HG03520 (cell line): Measurements from ENCODE around the gene NAT9.

Source experiments
- ATAC-seq: cut with Tn5 transposase; IDR thresholded peaks from one replicate; pipeline ENCODE4 v1.9.1; 2021; ENCODE audit warnings: mild to moderate bottlenecking, moderate library complexity; ENCODE audit not compliant: unreplicated experiment

NAT9 gene

DNA sequence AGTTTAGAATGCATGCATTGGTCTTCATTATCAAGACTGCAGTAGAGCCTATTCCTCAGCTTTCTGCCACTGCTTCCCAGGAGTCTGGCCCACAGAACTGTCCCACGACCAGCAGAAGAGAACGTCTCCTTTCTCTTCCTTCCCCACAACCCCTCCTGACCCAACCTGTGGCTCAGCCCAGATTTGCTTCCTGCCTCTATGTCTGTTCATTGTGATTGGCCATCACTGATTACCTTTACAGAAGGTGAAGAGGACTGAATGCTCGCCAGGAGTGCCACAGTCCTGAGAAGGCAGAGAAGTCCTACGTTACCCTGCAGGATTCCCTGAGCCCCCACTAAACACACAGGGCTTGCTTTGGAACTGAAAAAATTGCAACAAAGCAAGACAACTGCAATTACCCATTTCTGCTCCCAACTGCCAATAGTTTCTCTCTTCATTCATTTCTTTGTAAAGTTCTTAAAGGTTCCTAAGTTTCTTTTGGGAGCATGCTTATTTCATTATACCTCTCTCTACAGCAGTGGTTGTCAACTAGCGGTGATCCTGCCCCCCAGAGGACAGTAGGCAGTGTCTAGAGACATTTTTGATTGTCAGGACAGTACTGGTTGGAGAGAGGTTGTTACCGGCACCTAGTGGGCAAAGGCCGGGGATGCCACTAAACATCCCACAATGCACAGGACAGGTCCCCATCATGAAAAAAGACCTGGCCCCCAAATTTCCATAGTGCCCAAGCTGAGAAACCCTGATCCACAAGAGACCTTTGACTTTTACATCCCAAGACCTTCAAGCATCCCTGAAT is 4.5 kb upstream of the NAT9 start:
- ATAC-seq: no peak

DNA sequence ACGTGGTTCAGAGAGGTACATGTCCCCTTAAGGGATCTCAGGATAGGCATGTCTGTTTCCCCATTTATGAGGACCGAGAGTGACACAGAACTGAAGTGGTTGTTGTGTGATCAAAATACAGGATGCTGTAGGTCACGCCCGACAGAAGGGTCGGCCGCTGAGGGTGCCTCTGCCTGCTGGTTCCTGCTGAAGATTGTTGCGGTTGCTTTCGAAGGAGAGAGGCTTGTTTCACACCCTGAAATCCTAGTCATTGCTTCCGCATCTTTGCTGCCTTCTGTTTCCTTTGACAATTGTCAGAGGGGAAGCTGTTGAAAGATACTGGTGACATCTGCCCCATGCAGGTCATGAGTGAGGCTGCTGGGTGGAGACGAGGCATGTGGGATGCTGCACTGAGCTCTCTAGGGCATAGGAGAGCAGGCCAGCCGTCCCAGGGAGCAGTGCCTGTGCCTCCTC is 3.8 kb upstream of the NAT9 start:
- ATAC-seq: peak; percentile 52

DNA sequence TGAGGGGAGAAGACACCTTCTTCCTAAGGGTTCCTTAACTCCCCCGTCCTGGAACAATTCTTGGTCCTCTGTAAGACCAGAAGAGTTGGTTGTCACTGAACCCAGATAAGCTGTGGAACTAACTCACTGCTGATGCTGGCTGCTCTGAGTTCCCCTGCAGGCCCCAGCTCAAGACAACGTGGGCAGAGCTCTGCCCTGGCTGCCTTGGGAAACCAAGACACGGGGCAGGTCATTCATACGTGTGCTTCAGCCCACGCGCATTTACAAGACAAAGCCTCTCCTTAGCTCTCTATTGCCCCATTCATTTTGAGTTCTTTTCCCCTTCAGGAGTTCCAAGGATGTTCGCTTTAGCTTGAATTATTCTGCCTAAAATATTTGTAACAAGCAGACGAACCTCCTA is 3.4 kb upstream of the NAT9 start:
- ATAC-seq: no peak

DNA sequence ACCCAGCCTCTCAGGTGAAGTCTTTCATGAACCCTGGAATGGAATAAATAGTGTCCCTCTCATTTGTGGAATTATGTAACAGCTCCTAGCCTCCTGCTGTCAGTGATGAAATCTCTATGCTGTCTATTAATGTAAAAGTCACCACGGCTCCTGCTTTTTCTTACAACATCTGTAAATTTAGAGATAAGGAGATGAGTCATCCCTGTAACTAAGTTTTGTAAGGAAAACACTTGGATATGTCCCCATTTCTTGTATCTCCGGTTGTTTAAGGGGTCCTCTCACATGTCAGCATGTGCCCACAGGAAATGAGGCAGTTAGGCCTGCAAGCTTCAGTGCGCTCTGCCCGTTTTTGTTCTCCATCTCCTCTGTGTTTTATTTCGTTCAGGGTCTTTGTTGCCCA is 2.8 kb upstream of the NAT9 start:
- ATAC-seq: no peak

DNA sequence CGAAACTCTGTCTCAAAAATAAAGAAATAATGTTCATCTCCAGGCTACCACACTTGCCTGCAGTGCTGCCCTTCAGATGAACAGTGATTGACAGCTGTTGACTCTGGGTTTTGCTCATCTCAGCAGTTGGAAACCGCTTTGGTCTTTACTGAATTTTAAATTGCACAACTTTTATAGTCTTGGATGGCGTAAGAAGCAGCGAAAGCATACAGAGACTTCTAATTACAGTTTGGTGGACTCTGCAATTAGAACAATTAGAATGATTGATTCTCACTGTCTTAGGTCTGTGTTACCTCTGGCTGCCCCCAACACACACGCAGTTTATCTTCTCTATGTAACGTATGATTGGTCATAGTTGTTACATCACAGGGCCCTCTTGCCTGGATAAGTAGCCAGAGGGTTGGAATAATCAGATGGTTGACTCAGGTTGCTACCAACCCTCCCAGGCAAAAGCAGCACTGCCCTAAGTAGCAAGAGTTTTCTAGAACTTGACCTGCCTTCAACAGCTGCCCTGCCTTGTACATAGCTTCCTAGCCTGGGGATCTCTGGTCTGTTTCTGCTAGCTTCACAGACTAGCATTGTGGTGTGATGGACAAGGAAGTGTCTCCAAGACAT is 1.9 kb upstream of the NAT9 start:
- no peak for ATAC-seq

GRCh38 chr17:74776990-74777389 is 845 bp upstream of the NAT9 start:
- ATAC-seq: no peak

GRCh38 chr17:74775409-74776043 is 619 bp downstream of the NAT9 start:
- no peak for ATAC-seq

DNA sequence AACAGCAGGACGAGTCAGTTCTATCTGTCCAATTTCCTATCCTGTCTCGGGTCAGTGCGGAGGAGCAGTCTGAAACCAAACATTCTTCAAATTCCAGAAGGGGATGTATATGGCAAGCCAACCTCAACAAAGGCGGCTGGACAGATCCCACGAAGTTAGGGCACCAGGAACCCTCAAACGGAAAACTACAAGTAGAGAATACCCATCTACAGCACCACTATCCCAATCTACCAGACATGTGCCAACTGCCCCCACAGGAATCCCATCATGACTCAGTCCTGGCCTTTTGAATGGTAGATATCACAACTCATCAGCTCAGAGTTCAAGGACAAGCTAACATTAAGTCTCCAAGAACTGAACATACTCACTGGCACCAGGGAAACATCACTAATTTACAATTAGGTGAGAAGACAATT is 2.3 kb downstream of the NAT9 start:
- no peak for ATAC-seq

DNA sequence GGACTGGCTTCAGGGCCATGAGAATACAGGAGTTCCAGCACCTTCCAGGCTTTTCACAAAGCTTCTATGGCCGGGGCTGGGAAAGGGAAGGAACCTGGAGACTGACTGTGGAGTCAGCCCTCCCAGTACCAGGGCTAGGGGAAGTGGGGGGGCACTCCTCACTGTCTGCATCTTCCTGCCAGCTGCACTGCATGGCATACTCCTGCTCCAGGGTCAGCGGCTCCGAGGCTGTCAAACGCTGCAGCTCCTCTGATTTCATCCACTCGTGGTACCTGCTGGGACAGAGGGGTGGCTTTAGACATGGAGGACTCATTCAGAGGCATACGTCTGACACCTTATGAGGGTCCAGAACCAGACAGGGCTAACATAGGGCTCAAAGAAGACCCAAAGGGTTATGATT is 2.7 kb downstream of the NAT9 start:
- no peak for ATAC-seq

DNA sequence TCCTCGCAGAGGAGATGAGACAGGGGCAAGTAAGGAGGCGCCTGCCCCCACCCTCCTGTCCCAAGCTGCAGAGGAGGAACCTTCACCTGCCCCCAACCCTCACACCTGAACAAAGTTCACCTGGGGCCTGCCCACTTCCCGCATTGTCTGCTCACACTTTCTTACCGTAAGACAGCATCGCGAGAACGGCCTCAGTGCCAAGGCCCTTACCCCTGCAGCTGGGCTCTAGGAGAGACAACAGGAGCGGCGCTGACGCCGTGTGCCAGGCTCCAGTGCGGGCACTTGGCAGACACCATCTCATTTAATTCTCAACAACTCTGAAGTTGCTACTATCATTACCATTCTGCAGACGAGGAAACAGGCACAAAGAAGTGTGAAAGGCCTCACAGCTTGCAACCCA is 4.1 kb downstream of the NAT9 start:
- no peak for ATAC-seq

- no peak for ATAC-seq
These were observed 4.7 kb downstream of the NAT9 start for GRCh38 chr17:74771319-74771914.

- ATAC-seq: no peak
These were observed 5.4 kb downstream of the NAT9 start for GRCh38 chr17:74770498-74771318.

- ATAC-seq: no peak
These were observed 6.2 kb downstream of the NAT9 start for GRCh38 chr17:74769856-74770497.

DNA sequence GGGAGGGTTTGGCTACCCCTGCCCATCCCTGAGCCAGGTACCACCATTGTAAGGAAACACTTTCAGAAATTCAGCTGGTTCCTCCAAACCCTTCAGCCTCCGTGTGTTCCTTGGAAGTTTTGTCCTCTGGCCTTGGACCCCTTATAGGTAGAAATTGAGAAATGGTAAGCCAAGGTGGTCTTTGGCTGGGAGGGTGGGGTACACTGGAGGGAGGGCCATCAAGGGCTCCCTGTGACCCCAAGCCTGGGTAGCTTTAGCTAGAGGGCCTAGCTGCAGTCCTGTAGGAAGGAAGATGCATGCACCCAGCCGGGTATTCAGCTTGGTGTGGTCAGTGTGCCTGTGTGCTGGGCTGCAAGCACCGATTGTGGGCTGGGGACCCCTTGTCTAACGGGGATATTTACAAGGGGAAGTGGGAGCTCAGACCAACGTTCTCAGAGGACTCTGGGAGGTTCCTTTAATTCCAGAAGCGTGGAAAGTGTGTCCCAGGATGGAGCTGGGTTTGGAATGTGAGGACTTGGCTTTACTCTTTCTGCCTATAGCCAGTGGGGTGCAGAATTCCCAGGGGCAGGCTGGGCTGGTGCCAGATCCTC is 6.8 kb downstream of the NAT9 start:
- no peak for ATAC-seq

DNA sequence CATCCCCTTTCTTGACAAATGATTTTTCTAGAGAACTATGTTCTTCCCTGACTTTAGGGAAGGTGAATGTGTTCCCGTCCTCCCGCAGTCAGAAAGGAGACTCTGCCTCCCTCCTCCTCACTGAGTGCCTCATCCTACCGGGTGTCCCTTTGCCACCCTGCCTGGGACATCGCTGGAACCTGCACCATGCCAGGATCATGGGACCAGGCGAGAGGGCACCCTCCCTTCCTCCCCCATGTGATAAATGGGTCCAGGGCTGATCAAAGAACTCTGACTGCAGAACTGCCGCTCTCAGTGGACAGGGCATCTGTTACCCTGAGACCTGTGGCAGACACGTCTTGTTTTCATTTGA is 7.4 kb downstream of the NAT9 start:
- ATAC-seq: no peak

- ATAC-seq: no peak
These were observed 7.9 kb downstream of the NAT9 start for GRCh38 chr17:74768069-74768762.

- no peak for ATAC-seq
These were observed 9.0 kb downstream of the NAT9 start for GRCh38 chr17:74767111-74767516.

GRCh38 chr17:74766413-74766812 is 9.7 kb downstream of the NAT9 start:
- ATAC-seq: no peak

GRCh38 chr17:74764751-74765286 is 11.3 kb downstream of the NAT9 start:
- no peak for ATAC-seq
